Measurements from ENCODE around the gene STEAP1B. TPM values are rescaled to one million over a fixed set of nuclear protein-coding genes. Genes with fewer than 3 reads are reported as not detected.

The STEAP1B gene
- total RNA-seq, 1 experiment from 2014 or later: 3.2 TPM

GRCh38 chr7:22452960-22453558, 46.9 kb downstream of the STEAP1B start:
- no peak overlapping the region for H3K4me3 Mint-ChIP-seq
- no CpG with 5 or more reads among the region's 4 CpGs for WGBS (ENCODE audit: extremely low coverage, insufficient read length, low lambda C conversion rate)
- no peak overlapping the region for H3T11ph ChIP-seq (ENCODE audit: low read length)

More at GRCh38 chr7:22452960-22453558, 46.9 kb downstream of the STEAP1B start:
- H2BK20ac ChIP-seq (ENCODE audit: low read depth, low read length, poor library complexity, severe bottlenecking): no peak overlapping the region
- peak overlapping the region; percentile 40 for H2AFZ ChIP-seq (ENCODE audit: low read length)
- H3K18ac ChIP-seq (ENCODE audit: insufficient read length, low read depth, low read length): no peak overlapping the region
- H3K79me1 ChIP-seq (ENCODE audit: insufficient read depth, low read depth, low read length, poor library complexity, severe bottlenecking): no peaks in the 10 kb centered on the region
- H3K4ac ChIP-seq (ENCODE audit: low read depth, low read length): no peak overlapping the region
- no peaks in the 10 kb centered on the region for H3K79me2 ChIP-seq (ENCODE audit: insufficient read depth, low read length)
- H3K23me2 ChIP-seq (ENCODE audit: insufficient read length, low read depth, low read length, poor library complexity, severe bottlenecking): no peaks in the 10 kb centered on the region
- no peak overlapping the region for H4K8ac ChIP-seq (replicated peaks; ENCODE audit: insufficient read length, low read depth, low read length)
- H3K27me3 ChIP-seq (ENCODE audit: insufficient read depth, low read length): no peaks in the 10 kb centered on the region
- no peak overlapping the region; the same call in 1 of the 2 replicates for H2BK15ac ChIP-seq (ENCODE audit: low read depth, low read length)
- no peak overlapping the region for H3K27ac ChIP-seq (ENCODE audit: insufficient read length, low read depth, low read length)
- no peak for TF ChIP-seq CTCF (conservative IDR thresholded peaks at IDR 0.05)
- H2BK120ac ChIP-seq (ENCODE audit: low read depth, low read length, poor library complexity, severe bottlenecking): no peak overlapping the region
- no peak overlapping the region for H2AK5ac ChIP-seq (ENCODE audit: insufficient read length, low read length)
- no peak for DNase-seq
- Mint-ChIP-seq H3K27ac (no peak overlapping the region), H3K4me1 (peaks cover 15 to 22% of the 10 kb centered on the region in 2 experiments), H3K36me3 (ENCODE audit: insufficient read depth in 1 of 3, low read depth in 3 of 3) (peaks cover 0 to 7% (median 0%) of the 10 kb centered on the region in 3 experiments; a peak in 2 of 7 replicates), H3K27me3 (ENCODE audit: low read depth) (peaks cover 5% of the 10 kb centered on the region), H3K9me3 (peaks cover 0 to 6% of the 10 kb centered on the region in 2 experiments; a peak in 2 of 5 replicates)
- H3K14ac ChIP-seq (ENCODE audit: insufficient read depth, low read length): no peak overlapping the region
- no peaks in the 10 kb centered on the region for H3K9me3 ChIP-seq (ENCODE audit: control insufficient read depth, low read depth, low read length)
- H4K5ac ChIP-seq (ENCODE audit: insufficient read length, low read depth, low read length): no peak overlapping the region
- no peak overlapping the region for H4K91ac ChIP-seq (ENCODE audit: insufficient read length, low read depth, low read length)
- no peaks in the 10 kb centered on the region for H3K4me1 ChIP-seq (ENCODE audit: insufficient read depth, low read length)
- H3K9ac ChIP-seq (ENCODE audit: extremely low read depth, insufficient read length, low read length): no peak overlapping the region
- H3K4me2 ChIP-seq (ENCODE audit: insufficient read depth, insufficient read length, low read length): peak overlapping the region; percentile 85
- no peak overlapping the region for H2BK12ac ChIP-seq (ENCODE audit: insufficient read length, low read depth, low read length)
- no peak overlapping the region for H3K56ac ChIP-seq (ENCODE audit: insufficient read length, low read depth, low read length)
- H3K23ac ChIP-seq (ENCODE audit: insufficient read length, low read depth, low read length): no peak overlapping the region
- no peak overlapping the region for H2BK5ac ChIP-seq (ENCODE audit: insufficient read length, low read length)
- no peaks in the 10 kb centered on the region for H4K20me1 ChIP-seq (ENCODE audit: control insufficient read depth, insufficient read depth, insufficient read length)
